ENCODE data around the gene KIAA0232.

Gene KIAA0232

GRCh38 chr4:6770581-6771228, 11.8 kb upstream of the KIAA0232 start:
- no peak overlapping the region for H3K4me2 ChIP-seq (ENCODE audit: insufficient read depth, low read length)
- H3K9ac ChIP-seq (ENCODE audit: low read depth, low read length), result no peak overlapping the region
- H4K20me1 ChIP-seq (ENCODE audit: insufficient read depth, low read length), result no peaks in the 10 kb centered on the region
- no peak overlapping the region for H3K4me3 ChIP-seq (ENCODE audit: low read depth in 1 of 2, low read length in 2 of 2)
- no peaks in the 10 kb centered on the region for H3K79me2 ChIP-seq (ENCODE audit: insufficient read depth, low read length)
- H2AFZ ChIP-seq (ENCODE audit: low read depth, low read length), result no peak overlapping the region
- H3K9me3 ChIP-seq (ENCODE audit: insufficient read depth, low read length, severe bottlenecking), result no peaks in the 10 kb centered on the region
- ATAC-seq (ENCODE audit: insufficient read depth, low read depth), result no peak
- no peak overlapping the region for H3K27ac ChIP-seq (ENCODE audit: low read length)
- TF ChIP-seq CTCF (IDR thresholded peaks at IDR 0.05; ENCODE audit: borderline replicate concordance, extremely low read depth, low read length, poor library complexity, severe bottlenecking) (no peak), EZH2 (IDR thresholded peaks at IDR 0.05; ENCODE audit: borderline replicate concordance, low read depth, low read length, severe bottlenecking) (no peak)
- H3K4me1 ChIP-seq (ENCODE audit: insufficient read depth, low read length), result no peaks in the 10 kb centered on the region
- no peaks in the 10 kb centered on the region for H3K36me3 ChIP-seq (ENCODE audit: insufficient read depth, low read length)
- no peaks in the 10 kb centered on the region for H3K27me3 ChIP-seq (ENCODE audit: insufficient read depth, low read length, poor library complexity)
- no peak for DNase-seq

DNA sequence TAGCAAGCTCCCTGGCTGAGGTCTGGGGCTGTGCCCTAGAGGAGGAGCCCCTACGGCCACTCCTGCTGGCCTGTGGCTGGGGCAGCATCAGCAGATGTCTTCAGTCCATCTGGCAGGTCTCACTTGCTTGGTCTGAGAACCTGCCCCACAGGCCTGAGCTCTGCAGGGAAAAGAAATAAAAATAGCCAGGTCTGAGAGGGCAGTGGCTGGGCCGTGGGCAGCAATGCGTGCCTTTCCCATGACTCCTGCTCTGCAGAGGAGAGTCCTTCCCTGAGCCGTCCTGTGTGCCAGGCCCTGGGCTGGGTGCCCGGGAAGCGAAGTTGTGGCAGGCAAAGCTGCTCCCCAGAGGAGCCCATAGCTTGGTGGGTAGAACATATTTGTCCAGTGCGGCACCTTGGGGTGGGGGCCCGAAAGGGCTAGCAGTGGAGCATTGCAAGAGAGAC, 11.3 kb upstream of the KIAA0232 start:
- no peak for ATAC-seq (ENCODE audit: insufficient read depth, low read depth)
- no peak for DNase-seq
- Histone ChIP-seq H3K9ac (ENCODE audit: low read depth, low read length) (no peak overlapping the region), H3K9me3 (ENCODE audit: insufficient read depth, low read length, severe bottlenecking) (no peaks in the 10 kb centered on the region), H3K27me3 (ENCODE audit: insufficient read depth, low read length, poor library complexity) (no peaks in the 10 kb centered on the region), H3K4me2 (ENCODE audit: insufficient read depth, low read length) (no peak overlapping the region), H3K36me3 (ENCODE audit: insufficient read depth, low read length) (no peaks in the 10 kb centered on the region), H3K79me2 (ENCODE audit: insufficient read depth, low read length) (no peaks in the 10 kb centered on the region), H3K4me1 (ENCODE audit: insufficient read depth, low read length) (no peaks in the 10 kb centered on the region), H2AFZ (ENCODE audit: low read depth, low read length) (no peak overlapping the region), H4K20me1 (ENCODE audit: insufficient read depth, low read length) (no peaks in the 10 kb centered on the region), H3K4me3 (ENCODE audit: low read depth in 1 of 2, low read length in 2 of 2) (no peak overlapping the region), H3K27ac (ENCODE audit: low read length) (no peak overlapping the region)
- TF ChIP-seq CTCF (IDR thresholded peaks at IDR 0.05; ENCODE audit: borderline replicate concordance, extremely low read depth, low read length, poor library complexity, severe bottlenecking) (no peak), EZH2 (IDR thresholded peaks at IDR 0.05; ENCODE audit: borderline replicate concordance, low read depth, low read length, severe bottlenecking) (no peak)

GRCh38 chr4:6772223-6772928, 10.2 kb upstream of the KIAA0232 start:
- no peaks in the 10 kb centered on the region for H3K36me3 ChIP-seq (ENCODE audit: insufficient read depth, low read length)
- no peaks in the 10 kb centered on the region for H3K4me1 ChIP-seq (ENCODE audit: insufficient read depth, low read length)
- TF ChIP-seq EZH2 (IDR thresholded peaks at IDR 0.05; ENCODE audit: borderline replicate concordance, low read depth, low read length, severe bottlenecking) (no peak), CTCF (IDR thresholded peaks at IDR 0.05; ENCODE audit: borderline replicate concordance, extremely low read depth, low read length, poor library complexity, severe bottlenecking) (no peak)
- no peak overlapping the region for H3K27ac ChIP-seq (ENCODE audit: low read length)
- H3K9ac ChIP-seq (ENCODE audit: low read depth, low read length), result no peak overlapping the region
- no peaks in the 10 kb centered on the region for H3K27me3 ChIP-seq (ENCODE audit: insufficient read depth, low read length, poor library complexity)
- ATAC-seq (ENCODE audit: insufficient read depth, low read depth) (no peak), DNase-seq (no peak)
- H3K4me3 ChIP-seq (ENCODE audit: low read depth in 1 of 2, low read length in 2 of 2), result no peak overlapping the region
- H4K20me1 ChIP-seq (ENCODE audit: insufficient read depth, low read length), result no peaks in the 10 kb centered on the region
- H3K4me2 ChIP-seq (ENCODE audit: insufficient read depth, low read length), result no peak overlapping the region
- H3K79me2 ChIP-seq (ENCODE audit: insufficient read depth, low read length), result no peaks in the 10 kb centered on the region
- H3K9me3 ChIP-seq (ENCODE audit: insufficient read depth, low read length, severe bottlenecking), result no peaks in the 10 kb centered on the region
- no peak overlapping the region for H2AFZ ChIP-seq (ENCODE audit: low read depth, low read length)
